CD14-positive monocyte (primary cell): ENCODE measurements around the gene AATK. TPM values are rescaled to one million over a fixed set of nuclear protein-coding genes. Genes with fewer than 3 reads are reported as not detected.
A peak's percentile ranks its signal among the peaks of the same experiment; 100 is the strongest.

ENCODE experiments used
- DNase-seq, 3 donors: peaks; one replicate each; pipeline ENCODE4 v3.0.0-alpha.2; 2011 to 2022
- H2AFZ ChIP-seq: 2 replicates; pipeline ENCODE4 v1.6.0; 2012; ENCODE audit warnings: mild to moderate bottlenecking, low read depth, low read length, inconsistent platforms; ENCODE audit not compliant: insufficient read depth, poor library complexity, severe bottlenecking
- H3K27ac ChIP-seq, 2 donors: 1 replicate in 1 of 2; 2 replicates in 1 of 2; pipeline ENCODE4 v1.5.1; 2012 to 2013; ENCODE audit warnings: low read length in 2 of 2, control low read depth in 1 of 2, inconsistent platforms in 1 of 2, low read depth in 1 of 2, mild to moderate bottlenecking in 1 of 2
- H3K27me3 ChIP-seq, 2 donors: one replicate each; pipeline versions ENCODE4 v1.6.0 to v1.6.1; 2011 to 2013; ENCODE audit warnings: low read length in 2 of 2; ENCODE audit not compliant: control insufficient read depth in 2 of 2, insufficient read depth in 2 of 2
- H3K36me3 ChIP-seq, 2 donors: replicated peaks in 1 of 2; 1 replicate in 1 of 2; 2 replicates in 1 of 2; pipeline versions ENCODE4 v1.5.1 to v1.6.1; 2012 to 2013; ENCODE audit warnings: low read length in 2 of 2, control low read depth in 1 of 2, inconsistent platforms in 1 of 2, mild to moderate bottlenecking in 1 of 2; ENCODE audit not compliant: insufficient read depth in 2 of 2, control insufficient read depth in 1 of 2
- H3K4me1 ChIP-seq, 2 donors: 1 replicate in 1 of 2; 2 replicates in 1 of 2; pipeline versions ENCODE4 v1.5.1 to v1.6.1; 2012 to 2013; ENCODE audit warnings: low read length in 2 of 2, control low read depth in 1 of 2, inconsistent platforms in 1 of 2, mild to moderate bottlenecking in 1 of 2, moderate library complexity in 1 of 2; ENCODE audit not compliant: insufficient read depth in 2 of 2, control insufficient read depth in 1 of 2
- H3K4me2 ChIP-seq: replicated peaks from 2 replicates; pipeline ENCODE3; 2012; ENCODE audit warnings: low read length, moderate library complexity, mild to moderate bottlenecking; ENCODE audit not compliant: poor library complexity, severe bottlenecking; ENCODE audit errors: extremely low read depth
- H3K4me3 ChIP-seq, 3 experiments: fragments of 200-600 bp in 1 of 3; sonication (generic) in 1 of 3; replicated peaks in 1 of 3; 1 replicate in 2 of 3; 2 replicates in 1 of 3; pipeline ENCODE4 v1.5.1; 2011 to 2013; ENCODE audit warnings: low read length in 3 of 3, mild to moderate bottlenecking in 3 of 3, control low read depth in 2 of 3, low read depth in 2 of 3, inconsistent platforms in 1 of 3, moderate library complexity in 1 of 3
- H3K79me2 ChIP-seq: 2 replicates; pipeline ENCODE4 v1.6.0; 2012; ENCODE audit warnings: mild to moderate bottlenecking, control low read depth, inconsistent platforms, low read length, moderate library complexity; ENCODE audit not compliant: insufficient read depth
- H3K9ac ChIP-seq: 2 replicates; pipeline ENCODE4 v1.6.0; 2017; ENCODE audit warnings: low read length, mild to moderate bottlenecking; ENCODE audit not compliant: insufficient read depth, poor library complexity, severe bottlenecking
- H3K9me3 ChIP-seq, 2 donors: replicated peaks in 1 of 2; 1 replicate in 1 of 2; 2 replicates in 1 of 2; pipeline versions ENCODE4 v1.5.1 to v1.6.1; 2012 to 2013; ENCODE audit warnings: low read length in 2 of 2, control low read depth in 1 of 2; ENCODE audit not compliant: control insufficient read depth in 1 of 2, insufficient read depth in 1 of 2
- H4K20me1 ChIP-seq: 2 replicates; pipeline ENCODE4 v1.6.0; 2012; ENCODE audit warnings: mild to moderate bottlenecking, low read length, control low read depth, moderate library complexity; ENCODE audit not compliant: insufficient read depth
- H3K27ac Mint-ChIP-seq, 7 donors: one replicate each; pipeline ENCODE4 v1.8.0; 2020; ENCODE audit warnings: mild to moderate bottlenecking in 7 of 7, mixed read lengths in 7 of 7, moderate library complexity in 6 of 7, inconsistent platforms in 2 of 7
- H3K27me3 Mint-ChIP-seq, 3 donors: one replicate each; pipeline ENCODE4 v1.8.0; 2021 to 2022; ENCODE audit warnings: low read depth in 3 of 3, mild to moderate bottlenecking in 3 of 3, mixed read lengths in 3 of 3, moderate library complexity in 3 of 3, inconsistent platforms in 1 of 3
- H3K36me3 Mint-ChIP-seq, 2 donors: one replicate each; pipeline ENCODE4 v1.8.0; 2020; ENCODE audit warnings: mixed read lengths in 2 of 2, inconsistent platforms in 1 of 2, mild to moderate bottlenecking in 1 of 2
- H3K4me1 Mint-ChIP-seq: one replicate; pipeline ENCODE4 v1.8.0; 2020; ENCODE audit warnings: mild to moderate bottlenecking, mixed read lengths
- H3K4me3 Mint-ChIP-seq, 2 donors: one replicate each; pipeline ENCODE4 v1.8.0; 2020; ENCODE audit warnings: mild to moderate bottlenecking in 2 of 2, mixed read lengths in 2 of 2, moderate library complexity in 1 of 2
- H3K9me3 Mint-ChIP-seq, 7 donors: one replicate each; pipeline ENCODE4 v1.8.0; 2020 to 2022; ENCODE audit warnings: mixed read lengths in 7 of 7, mild to moderate bottlenecking in 6 of 7, moderate library complexity in 6 of 7, inconsistent platforms in 2 of 7
- CTCF ChIP-seq: fragments of 200-600 bp; IDR thresholded peaks from one replicate; pipeline ENCODE4 v1.8.0; 2022; ENCODE audit warnings: antibody characterized with exemption, mild to moderate bottlenecking
- WGBS: methylation state at CpG from one replicate; pipeline ENCODE4 v1.1.5; 2013; ENCODE audit warnings: missing lambda C conversion rate; ENCODE audit not compliant: insufficient coverage; 5-methylcytosine and 5-hydroxymethylcytosine counted together
- intact Hi-C, 2 donors: fragments of 100-400 bp; cut with micrococcal nuclease; formaldehyde crosslinking; loops; one replicate each; pipeline versions ENCODE4 v1.15.0 to v1.15.1; 2023
- polyA plus RNA-seq, 3 donors: library from polyadenylated mRNA; depleted of rRNA in 1 of 3; unstranded in 2 of 3; stranded (reverse) in 1 of 3; fragments of 300-500 nt in 2 of 3; fragments of >200 nt in 1 of 3; fragmentation: Illumina TruSeq in 2 of 3; gene quantifications; 1 replicate in 2 of 3; 2 replicates in 1 of 3; pipeline ENCODE4 v1.2.3, GENCODE V29; 2012 to 2021

The AATK gene
- polyA plus RNA-seq, 3 donors = 0.93 to 15.3 (median 2.0) TPM

GRCh38 chr17:81102869-81103268 is 63.2 kb downstream of the AATK start:
- DNase-seq = no peak
- Histone ChIP-seq H3K36me3 (peaks cover 0 to 6% of the 10 kb centered on the region in 2 donors), H2AFZ (no peak overlapping the region), H3K79me2 (no peaks in the 10 kb centered on the region), H4K20me1 (peaks cover 10% of the 10 kb centered on the region), H3K27me3 (no peaks in the 10 kb centered on the region), H3K9ac (no peak overlapping the region), H3K9me3 (no peaks in the 10 kb centered on the region), H3K4me2 (no peak overlapping the region), H3K4me3 (no peak overlapping the region), H3K4me1 (peaks cover 7 to 11% of the 10 kb centered on the region in 2 donors), H3K27ac (no peak overlapping the region)
- 95% methylated on average over 15 of the region's 17 CpGs for WGBS
- Mint-ChIP-seq H3K27me3 (peaks cover 2 to 3% (median 2%) of the 10 kb centered on the region in 3 donors), H3K9me3 (no peaks in the 10 kb centered on the region), H3K36me3 (peaks cover 0 to 3% of the 10 kb centered on the region in 2 donors), H3K4me3 (no peak overlapping the region), H3K4me1 (peaks cover 8% of the 10 kb centered on the region), H3K27ac (peak overlapping the region in 1 of 7 donors; percentile 53)
- no peak for TF ChIP-seq CTCF
- intact Hi-C loops = loop anchor here (5.0 to 10.0 kb wide), 2 partner anchors 81 to 678 kb away; no protein-coding TSS in a partner anchor

GRCh38 chr17:81102352-81102751 is 63.7 kb downstream of the AATK start:
- Histone ChIP-seq H3K9ac (no peak overlapping the region), H3K4me2 (no peak overlapping the region), H3K27me3 (no peaks in the 10 kb centered on the region), H4K20me1 (peaks cover 10% of the 10 kb centered on the region), H3K27ac (no peak overlapping the region), H3K4me3 (no peak overlapping the region), H3K9me3 (no peaks in the 10 kb centered on the region), H2AFZ (no peak overlapping the region), H3K79me2 (no peaks in the 10 kb centered on the region), H3K36me3 (peaks cover 0 to 6% of the 10 kb centered on the region in 2 donors), H3K4me1 (peaks cover 12 to 16% of the 10 kb centered on the region in 2 donors)
- intact Hi-C loops = loop anchor here (5.0 to 10.0 kb wide), 2 partner anchors 80 to 678 kb away; no protein-coding TSS in a partner anchor
- no peak overlapping the region for H3K4me3 Mint-ChIP-seq
- no peaks in the 10 kb centered on the region for H3K9me3 Mint-ChIP-seq
- WGBS = 89% methylated on average over 9 of the region's 12 CpGs
- DNase-seq = peak in 2 of 3 donors; percentile 18 to 53
- peaks cover 0 to 4% (median 3%) of the 10 kb centered on the region in 3 donors for H3K27me3 Mint-ChIP-seq
- no peak for TF ChIP-seq CTCF
- H3K4me1 Mint-ChIP-seq = peaks cover 9% of the 10 kb centered on the region
- peak overlapping the region in 1 of 7 donors; percentile 40 for H3K27ac Mint-ChIP-seq
- H3K36me3 Mint-ChIP-seq = peaks cover 0 to 3% of the 10 kb centered on the region in 2 donors
